GM12874 (cell line): ENCODE measurements around the gene TMEM190.

Experiments used
- TF ChIP-seq, protein P1 (sequence below): IDR thresholded peaks from 2 replicates; pipeline ENCODE4 v1.5.1; 2011; ENCODE audit warnings: low read depth, mild to moderate bottlenecking, control low read depth, low read length, moderate library complexity; ENCODE audit not compliant: insufficient read depth

The TMEM190 gene

DNA sequence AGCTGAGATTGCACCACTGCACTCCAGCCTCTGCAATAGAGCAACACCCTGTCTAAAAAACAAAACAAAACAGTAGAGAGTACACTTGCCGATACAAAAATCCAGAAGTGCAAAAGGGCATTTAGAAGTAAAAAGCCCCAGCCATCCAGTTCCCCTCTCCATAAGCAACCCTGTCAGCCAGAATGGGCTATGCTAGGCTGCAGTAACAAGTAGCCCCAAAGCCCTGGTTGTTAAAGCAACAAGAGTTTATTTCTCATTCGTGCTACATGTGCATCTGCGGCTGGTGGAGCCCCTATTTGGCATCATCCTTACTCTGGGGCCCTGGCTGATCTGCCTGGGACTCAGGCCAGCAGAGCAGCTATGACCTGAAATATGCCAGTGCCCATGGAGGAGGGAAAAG is 47.9 kb downstream of the TMEM190 start:
- TF ChIP-seq, protein P1, sequence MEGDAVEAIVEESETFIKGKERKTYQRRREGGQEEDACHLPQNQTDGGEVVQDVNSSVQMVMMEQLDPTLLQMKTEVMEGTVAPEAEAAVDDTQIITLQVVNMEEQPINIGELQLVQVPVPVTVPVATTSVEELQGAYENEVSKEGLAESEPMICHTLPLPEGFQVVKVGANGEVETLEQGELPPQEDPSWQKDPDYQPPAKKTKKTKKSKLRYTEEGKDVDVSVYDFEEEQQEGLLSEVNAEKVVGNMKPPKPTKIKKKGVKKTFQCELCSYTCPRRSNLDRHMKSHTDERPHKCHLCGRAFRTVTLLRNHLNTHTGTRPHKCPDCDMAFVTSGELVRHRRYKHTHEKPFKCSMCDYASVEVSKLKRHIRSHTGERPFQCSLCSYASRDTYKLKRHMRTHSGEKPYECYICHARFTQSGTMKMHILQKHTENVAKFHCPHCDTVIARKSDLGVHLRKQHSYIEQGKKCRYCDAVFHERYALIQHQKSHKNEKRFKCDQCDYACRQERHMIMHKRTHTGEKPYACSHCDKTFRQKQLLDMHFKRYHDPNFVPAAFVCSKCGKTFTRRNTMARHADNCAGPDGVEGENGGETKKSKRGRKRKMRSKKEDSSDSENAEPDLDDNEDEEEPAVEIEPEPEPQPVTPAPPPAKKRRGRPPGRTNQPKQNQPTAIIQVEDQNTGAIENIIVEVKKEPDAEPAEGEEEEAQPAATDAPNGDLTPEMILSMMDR, result no peak

DNA sequence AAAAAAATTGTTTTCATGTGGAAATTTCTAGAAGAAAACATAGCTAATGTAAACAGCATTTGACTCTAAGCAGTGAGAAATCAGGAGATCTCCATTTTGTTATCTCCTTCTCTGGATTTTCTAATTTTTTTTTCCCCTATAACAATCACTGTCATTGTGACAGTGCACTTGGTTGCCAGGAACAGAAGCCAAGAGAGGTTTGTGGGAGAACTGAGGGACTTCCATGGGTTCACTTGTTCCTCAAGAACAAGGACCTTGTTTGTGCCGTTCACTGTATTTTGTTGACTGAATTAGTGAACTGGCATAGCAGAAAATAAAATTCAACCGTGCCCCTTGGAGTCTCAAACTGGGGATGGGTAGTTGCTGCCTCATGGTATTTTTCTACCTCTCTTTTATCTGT is 49.4 kb downstream of the TMEM190 start:
- TF ChIP-seq, protein P1, result no peak
